GM18868 (cell line): ENCODE data around the gene LPCAT1.
"Not testable (repeated sequence)": the region's sequence is repeated elsewhere in the genome, so short reads cannot be mapped to it uniquely, and the experiment has no call there.

ENCODE experiments used
- ATAC-seq: cut with Tn5 transposase; IDR thresholded peaks from one replicate; pipeline ENCODE4 v1.9.1; 2021; ENCODE audit warnings: mild to moderate bottlenecking, moderate library complexity; ENCODE audit not compliant: unreplicated experiment

Gene LPCAT1

DNA sequence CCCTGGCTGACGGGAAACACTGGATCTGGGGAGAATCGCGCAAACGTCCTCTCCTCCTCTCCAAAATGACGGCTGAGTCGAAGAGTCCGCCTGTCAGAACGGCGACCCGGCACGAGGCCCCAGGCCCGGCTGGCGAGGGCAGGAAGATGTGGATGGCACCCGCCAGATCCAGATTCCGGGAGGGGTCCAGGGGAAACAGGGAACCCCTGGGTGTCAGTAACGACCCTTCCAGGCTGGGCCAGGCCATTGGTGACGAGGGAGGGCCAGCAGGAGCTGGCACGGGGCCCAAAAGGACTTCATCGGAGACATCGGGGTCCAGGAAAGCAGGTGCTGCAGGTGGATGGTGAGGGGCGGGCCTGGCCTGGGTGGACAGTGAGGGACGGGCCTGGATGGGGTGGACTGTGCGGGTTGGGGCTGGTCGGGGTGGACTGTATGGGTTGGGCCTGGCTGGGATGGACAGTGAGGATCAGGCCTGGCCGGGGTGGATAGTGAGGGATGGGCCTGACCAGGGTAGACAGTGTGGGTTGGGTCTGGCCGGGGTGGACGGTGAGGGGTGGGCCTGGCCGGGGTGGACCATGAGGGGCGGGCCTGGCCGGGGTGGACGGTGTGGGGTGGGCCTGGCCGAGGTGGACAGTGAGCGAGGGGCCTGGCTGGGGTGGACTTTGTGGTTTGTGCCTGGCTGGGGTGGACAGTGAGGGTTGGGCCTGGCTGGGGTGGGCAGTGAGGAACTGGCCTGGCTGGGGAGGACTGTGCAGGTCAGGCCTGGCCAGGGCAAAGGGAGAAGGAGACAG lies 92.5 kb downstream of the LPCAT1 start:
- ATAC-seq, result no peak

- no peak for ATAC-seq
Observed at GRCh38 chr5:1430121-1430795, 93.5 kb downstream of the LPCAT1 start.

DNA sequence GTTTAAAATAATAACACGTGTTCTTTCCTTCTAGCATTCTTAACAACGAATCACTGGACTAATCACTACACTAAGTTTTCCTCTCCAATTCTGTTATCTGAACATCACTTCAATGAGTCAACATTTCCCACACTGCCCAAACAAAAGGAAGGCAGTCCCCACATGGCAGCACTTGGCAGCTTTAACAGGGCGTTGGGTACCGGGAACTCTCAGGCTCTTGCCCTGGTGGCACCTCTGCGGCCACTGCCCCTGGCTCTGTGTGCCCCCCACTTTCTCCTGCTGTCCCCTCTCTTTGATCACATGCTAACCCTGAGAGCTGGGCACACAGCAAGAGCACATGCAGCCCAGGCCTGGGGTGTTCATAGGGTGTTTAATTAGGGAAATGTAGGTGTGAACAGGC lies 94.3 kb downstream of the LPCAT1 start:
- ATAC-seq, result no peak

DNA sequence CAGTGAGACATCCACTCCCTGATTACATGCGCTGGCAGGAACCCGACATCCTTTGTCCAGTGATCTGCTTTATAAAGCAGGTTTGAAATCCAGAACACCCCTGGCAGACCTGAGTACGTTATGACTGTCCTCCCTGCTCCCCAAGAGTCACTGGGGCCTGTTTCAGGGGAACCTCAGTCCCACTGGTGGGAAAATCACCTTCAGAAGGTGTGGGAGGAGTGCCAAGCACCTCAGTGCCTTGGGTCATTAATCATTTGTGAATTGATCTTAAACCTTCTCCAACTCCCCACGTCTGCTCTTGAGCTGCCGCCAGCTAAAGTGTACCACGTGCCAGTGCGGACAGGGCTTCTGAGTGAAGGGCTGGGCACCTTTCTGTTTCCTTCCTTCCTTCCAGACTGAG lies 94.7 kb downstream of the LPCAT1 start:
- ATAC-seq, result no peak

- ATAC-seq, result no peak
Observed at GRCh38 chr5:1428107-1428506, 95.7 kb downstream of the LPCAT1 start.

DNA sequence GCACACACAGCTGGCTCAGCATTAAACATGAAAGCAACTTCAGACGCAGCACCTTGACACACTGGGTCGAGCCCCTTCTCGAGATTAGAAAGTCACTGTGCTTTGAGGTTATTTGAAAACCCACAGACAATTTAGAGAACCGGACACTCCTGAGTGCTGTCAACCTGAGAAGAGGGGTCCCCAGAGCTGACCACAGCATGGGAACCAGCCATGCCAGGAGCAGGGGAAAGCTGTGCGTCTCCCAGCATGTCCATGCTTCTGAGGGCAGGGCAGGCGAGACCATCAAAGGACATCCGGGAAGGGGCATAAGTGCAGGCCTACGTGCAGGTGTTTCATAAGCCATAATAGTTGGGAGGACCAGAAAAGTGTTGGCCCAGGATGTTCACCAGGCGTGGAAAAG lies 99.0 kb downstream of the LPCAT1 start:
- no peak for ATAC-seq

DNA sequence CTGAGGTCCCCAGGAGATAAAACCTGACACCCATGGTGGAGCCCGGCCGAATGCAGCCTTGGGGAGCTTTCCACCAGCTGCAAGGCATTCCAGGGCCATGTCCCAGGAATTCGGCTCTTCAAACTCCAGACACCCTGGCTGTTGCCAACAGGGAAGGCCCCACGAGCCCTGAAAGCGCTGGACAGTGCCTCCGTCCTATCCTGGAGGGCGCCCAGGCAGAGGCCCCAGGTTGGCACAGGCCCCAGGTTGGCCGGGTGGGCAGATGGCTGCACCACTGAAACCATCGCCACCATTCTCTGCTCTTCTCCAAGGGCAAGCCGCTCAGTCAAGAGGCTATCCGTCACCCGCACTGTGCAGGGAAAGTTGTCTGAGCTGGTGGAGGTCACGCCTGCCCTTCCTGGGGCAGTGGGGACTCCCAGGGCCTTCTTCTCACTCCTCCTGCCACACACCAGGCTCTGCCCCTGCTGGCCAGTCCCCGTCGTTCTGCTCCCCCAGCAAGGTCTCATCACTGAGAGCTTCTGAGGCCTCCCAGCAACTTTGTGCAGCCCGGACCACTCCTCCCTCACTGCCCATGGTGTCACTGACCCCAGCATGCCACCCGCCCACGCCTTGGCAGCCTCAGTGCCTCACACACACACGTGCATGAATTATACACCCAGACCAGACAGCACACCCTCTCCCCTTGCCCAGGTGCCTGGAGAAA lies 99.7 kb downstream of the LPCAT1 start:
- ATAC-seq, result no peak

- ATAC-seq, result not testable (repeated sequence)
Observed at GRCh38 chr5:1422522-1422921, 101.2 kb downstream of the LPCAT1 start.

DNA sequence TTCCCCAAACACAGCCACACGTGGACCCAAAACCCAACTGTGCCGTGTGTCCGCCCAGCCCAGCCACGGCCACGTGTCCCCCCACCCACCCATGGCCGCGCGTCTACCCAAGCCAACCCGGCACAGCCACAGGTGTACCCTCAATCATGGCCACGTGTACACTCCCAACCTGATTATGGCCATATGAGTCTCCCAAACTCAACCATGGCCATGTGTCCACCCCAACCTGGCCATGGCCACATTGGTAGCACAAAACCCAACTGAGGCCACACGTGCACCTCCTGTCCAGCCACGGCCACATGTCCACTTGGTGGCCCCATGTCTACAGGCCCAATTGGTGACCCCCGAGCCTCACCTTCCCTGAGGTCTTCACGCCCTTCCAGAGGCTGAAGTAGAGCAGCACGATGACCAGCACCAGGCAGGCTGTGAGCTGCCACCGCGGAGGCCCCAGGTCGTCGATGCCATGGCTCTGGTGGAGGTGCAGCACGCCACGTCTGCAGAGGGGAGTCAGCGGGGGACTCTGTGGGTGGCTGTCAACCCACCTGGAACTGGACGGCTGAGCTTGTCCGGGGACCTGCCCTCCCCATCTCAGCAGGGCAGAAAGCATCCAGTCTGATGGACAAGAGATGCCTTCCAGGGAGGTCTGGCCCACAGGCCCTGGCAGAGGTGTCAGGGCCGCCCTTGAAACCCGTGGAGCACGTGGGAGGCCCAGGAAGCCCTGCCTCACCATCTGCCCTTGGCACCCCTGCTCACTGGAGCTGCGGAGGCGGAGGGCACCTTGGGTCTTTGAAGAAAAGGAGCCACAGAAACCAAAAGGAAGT lies 102.0 kb downstream of the LPCAT1 start:
- no peak for ATAC-seq

- no peak for ATAC-seq
Observed at GRCh38 chr5:1420211-1421195, 103.3 kb downstream of the LPCAT1 start.

GRCh38 chr5:1419476-1420210 lies 104.1 kb downstream of the LPCAT1 start:
- ATAC-seq, result no peak

GRCh38 chr5:1418921-1419280 lies 104.9 kb downstream of the LPCAT1 start:
- ATAC-seq, result no peak

GRCh38 chr5:1418238-1418920 lies 105.4 kb downstream of the LPCAT1 start:
- ATAC-seq, result no peak

GRCh38 chr5:1417586-1418225 lies 106.1 kb downstream of the LPCAT1 start:
- ATAC-seq, result no peak

DNA sequence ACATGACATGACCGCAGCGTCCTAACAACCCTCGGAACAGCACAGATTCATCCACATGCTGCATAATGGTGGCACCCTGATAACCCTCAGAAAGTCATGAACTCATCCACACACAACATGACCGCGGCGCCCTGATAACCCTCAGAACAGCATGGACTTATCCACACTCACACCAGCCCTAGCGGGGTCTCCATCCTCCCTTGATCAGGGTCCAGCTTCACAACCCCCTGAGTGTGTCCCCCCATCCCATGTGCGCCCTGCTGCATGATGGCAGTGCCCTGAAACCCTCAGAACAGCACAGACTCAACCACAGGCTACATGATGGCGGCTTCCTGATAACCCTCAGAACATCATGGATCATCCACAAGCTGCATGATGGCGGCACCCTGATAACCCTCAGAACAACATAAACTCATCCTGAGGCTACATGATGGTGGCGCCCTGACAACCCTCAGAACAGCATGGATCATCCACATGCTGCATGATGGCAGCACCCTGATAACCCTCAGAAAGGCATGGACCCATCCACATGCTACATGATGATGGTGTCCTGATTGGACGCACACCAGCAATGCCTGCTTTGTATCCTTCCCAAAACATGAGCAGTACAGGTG lies 106.8 kb downstream of the LPCAT1 start:
- ATAC-seq, result no peak

- no peak for ATAC-seq
Observed at GRCh38 chr5:1415626-1416360, 108.0 kb downstream of the LPCAT1 start.

DNA sequence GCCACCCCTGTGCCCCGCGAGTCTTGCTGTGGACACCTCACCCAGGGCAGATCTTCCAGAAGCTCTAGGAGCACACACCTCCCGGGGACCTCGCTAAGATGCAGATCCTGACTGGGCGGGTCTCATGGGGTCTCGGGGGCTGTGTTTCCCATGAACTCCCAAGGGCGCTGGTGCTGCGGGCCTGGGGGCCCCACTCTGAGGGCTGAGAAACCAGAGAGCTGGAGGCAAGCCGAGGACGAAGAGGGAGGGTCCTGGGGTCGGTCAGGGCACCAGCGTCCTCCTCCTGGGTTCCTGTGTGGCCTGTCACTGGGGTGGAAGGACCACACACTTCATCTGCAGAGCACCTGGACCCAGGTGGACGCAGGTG lies 108.7 kb downstream of the LPCAT1 start:
- no peak for ATAC-seq
